ENCODE results near the gene CXCL1. TPM values are rescaled to one million over a fixed set of nuclear protein-coding genes. Genes with fewer than 3 reads are reported as not detected.

The CXCL1 gene
- total RNA-seq, 1 experiment from 2014 or later = 0.85 TPM

GRCh38 chr4:73871511-73872310 lies 2.5 kb downstream of the CXCL1 start (continued):
- no peak for TF ChIP-seq ZNF512 (CRISPR knock-in tag; IDR thresholded peaks at IDR 0.05; ENCODE audit: borderline replicate concordance)
- no peak for TF ChIP-seq HMGXB4 (CRISPR knock-in tag; IDR thresholded peaks at IDR 0.05)
- TF ChIP-seq NR1H2 (CRISPR knock-in tag; IDR thresholded peaks at IDR 0.05) = no peak
- TF ChIP-seq JAZF1 (CRISPR knock-in tag; IDR thresholded peaks at IDR 0.05) = no peak
- no peak for TF ChIP-seq GABPB1 (CRISPR knock-in tag; IDR thresholded peaks at IDR 0.05)
- no peak for TF ChIP-seq USF2 (CRISPR knock-in tag; IDR thresholded peaks at IDR 0.05)
- no peak for TF ChIP-seq TEAD4 (CRISPR knock-in tag; IDR thresholded peaks at IDR 0.05)
- no peak for TF ChIP-seq ZNF425 (CRISPR knock-in tag; conservative IDR thresholded peaks at IDR 0.05)
- TF ChIP-seq ZNF396 (CRISPR knock-in tag; IDR thresholded peaks at IDR 0.05; ENCODE audit: borderline replicate concordance) = no peak
- TF ChIP-seq MXD4 (CRISPR knock-in tag; IDR thresholded peaks at IDR 0.05; ENCODE audit: borderline replicate concordance) = no peak

GRCh38 chr4:73872316-73873108 lies 3.3 kb downstream of the CXCL1 start:
- peaks cover 18% of the 10 kb centered on the region for H3K4me1 Mint-ChIP-seq
- peaks cover 37% of the 10 kb centered on the region for H3K27me3 Mint-ChIP-seq (ENCODE audit: low read depth)
- ChIA-PET POLR2A (no interaction called here), CTCF (no interaction called here)
- no peak overlapping the region for H3K4me3 Mint-ChIP-seq
- no peak for DNase-seq (ENCODE audit: low spot score)
- ATAC-seq = no peak
- TF ChIP-seq GTF2I (CRISPR knock-in tag; conservative IDR thresholded peaks at IDR 0.05) (no peak), GABPB1 (CRISPR knock-in tag; IDR thresholded peaks at IDR 0.05) (no peak), IRF1 (CRISPR knock-in tag; IDR thresholded peaks at IDR 0.05) (no peak), ZNF232 (CRISPR knock-in tag; IDR thresholded peaks at IDR 0.05) (no peak), ZNF281 (CRISPR knock-in tag; IDR thresholded peaks at IDR 0.05) (no peak), IRF2 (CRISPR knock-in tag; IDR thresholded peaks at IDR 0.05; ENCODE audit: borderline replicate concordance, low read depth) (no peak)
- H3K36me3 Mint-ChIP-seq = no peaks in the 10 kb centered on the region
- no peak overlapping the region for H3K27ac Mint-ChIP-seq
- H3K9me3 Mint-ChIP-seq = no peaks in the 10 kb centered on the region

Data from WTC11 (cell line).